Raji (cell line): ENCODE data around the gene TESK1.

Experiments used
- POLR2A ChIP-seq: IDR thresholded peaks from 2 replicates; pipeline ENCODE4 v1.6.1; 2011; ENCODE audit warnings: low read depth, low read length, control low read depth; ENCODE audit not compliant: insufficient read depth

Gene TESK1

GRCh38 chr9:35658137-35658967, 53.3 kb downstream of the TESK1 start, which contains the start of gene CCDC107:
TSS of gene CCDC107 (plus strand) at chr9:35658292. CDS start at chr9:35658380, 88 bp downstream.
- TF ChIP-seq POLR2A, result peak; percentile 61

- TF ChIP-seq POLR2A, result no peak
These were observed 53.8 kb downstream of the TESK1 start for GRCh38 chr9:35658968-35659220.

DNA sequence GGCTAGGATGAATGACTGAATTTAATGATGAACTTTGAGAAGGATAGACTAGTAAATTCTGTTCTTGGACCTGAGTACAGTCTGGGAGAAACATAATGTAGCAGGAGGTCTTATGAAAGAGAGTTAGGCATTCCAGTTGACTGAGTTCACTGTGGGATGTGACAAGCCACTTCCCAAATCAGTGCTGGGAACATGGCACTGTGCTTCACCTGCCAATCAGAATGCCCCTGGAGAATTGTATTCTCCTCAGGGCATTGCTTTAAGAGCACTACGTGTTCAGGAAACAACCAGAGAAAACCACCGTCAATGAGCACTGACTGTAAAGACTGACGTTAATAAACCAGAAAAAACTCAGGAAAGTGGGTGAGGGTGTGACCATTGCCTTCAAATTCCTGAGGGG, 54.3 kb downstream of the TESK1 start:
- TF ChIP-seq POLR2A, result no peak
